NCI-H510A treated with DMSO at 0.1 percent for 48 hours (cell line): ENCODE measurements around the gene CT45A9.
"Not testable (repeated sequence)": the region's sequence is repeated elsewhere in the genome, so short reads cannot be mapped to it uniquely, and the experiment has no call there.

Experiments used
- DNase-seq: peaks from one replicate; lab custom pipeline; 2025; lab: John Stamatoyannopoulos, UW

Gene CT45A9

GRCh38 chrX:135871712-135872111 is at the start of gene CT45A9:
Gene CT45A9, minus strand, starts transcription at chrX:135871812. Its CDS starts 3,751 bp downstream, at chrX:135868061.
- DNase-seq, result not testable (repeated sequence)

GRCh38 chrX:135920516-135920915 is 48.9 kb upstream of the CT45A9 start:
- not testable (repeated sequence) for DNase-seq

- no peak for DNase-seq
These were observed 42.8 kb upstream of the CT45A9 start for GRCh38 chrX:135914404-135914803.

GRCh38 chrX:135910251-135910650 is 38.6 kb upstream of the CT45A9 start:
- no peak for DNase-seq

- DNase-seq, result no peak
These were observed 21.7 kb upstream of the CT45A9 start, which contains the start of the genes CT45A10 and SAGE1 for GRCh38 chrX:135893294-135893817. Gene CT45A10, minus strand, starts transcription at chrX:135893444. Its CDS starts 8,100 bp downstream, at chrX:135885344. Gene SAGE1, plus strand, starts transcription at chrX:135893716. Its CDS starts 2,527 bp downstream, at chrX:135896243.

GRCh38 chrX:135892781-135893180 is 21.2 kb upstream of the CT45A9 start:
- no peak for DNase-seq

GRCh38 chrX:135890087-135890585 is 18.5 kb upstream of the CT45A9 start:
- no peak for DNase-seq

- DNase-seq, result not testable (repeated sequence)
These were observed 17.4 kb upstream of the CT45A9 start for GRCh38 chrX:135888976-135889375.

GRCh38 chrX:135888230-135888629 is 16.6 kb upstream of the CT45A9 start:
- not testable (repeated sequence) for DNase-seq

- DNase-seq, result not testable (repeated sequence)
These were observed 11.1 kb upstream of the CT45A9 start for GRCh38 chrX:135882741-135883140.

- DNase-seq, result not testable (repeated sequence)
These were observed 17.2 kb downstream of the CT45A9 start, which contains the start of gene CT45A8 for GRCh38 chrX:135854438-135854837. Gene CT45A8, minus strand, starts transcription at chrX:135854538. Its CDS starts 3,755 bp downstream, at chrX:135850783.

- DNase-seq, result not testable (repeated sequence)
These were observed 34.4 kb downstream of the CT45A9 start, which contains the start of gene CT45A7 for GRCh38 chrX:135837180-135837579. Gene CT45A7, minus strand, starts transcription at chrX:135837280. Its CDS starts 3,747 bp downstream, at chrX:135833533.

- not testable (repeated sequence) for DNase-seq
These were observed 51.7 kb downstream of the CT45A9 start, which contains the start of gene CT45A2 for GRCh38 chrX:135819912-135820311. Gene CT45A2, minus strand, starts transcription at chrX:135820012. Its CDS starts 3,747 bp downstream, at chrX:135816265.
